ENCODE data around the gene FAM227A. TPM values are rescaled to one million over a fixed set of nuclear protein-coding genes. Genes with fewer than 3 reads are reported as not detected.
A peak's percentile ranks its signal among the peaks of the same experiment; 100 is the strongest.

The FAM227A gene
- total and polyA plus RNA-seq, 2 of the 13 experiments (the other 11 are each of a cell fraction or from before 2014, with no cell fraction given): 1.0 to 1.5 TPM

- no peak for TF ChIP-seq THAP11 (CRISPR knock-in tag; IDR thresholded peaks at IDR 0.05)
- no peak for TF ChIP-seq ZNF878 (CRISPR knock-in tag; IDR thresholded peaks at IDR 0.05)
- no peak for TF ChIP-seq NKX3-1 (CRISPR knock-in tag; IDR thresholded peaks at IDR 0.05)
- no peak for TF ChIP-seq KLF6 (CRISPR knock-in tag; IDR thresholded peaks at IDR 0.05)
- no peak for TF ChIP-seq MAZ (IDR thresholded peaks at IDR 0.05; ENCODE audit: borderline replicate concordance, low read depth, low read length)
- no peak for TF ChIP-seq MAZ (CRISPR knock-in tag; IDR thresholded peaks at IDR 0.05; ENCODE audit: low read depth)
- TF ChIP-seq ZNF432 (CRISPR knock-in tag; IDR thresholded peaks at IDR 0.05; ENCODE audit: borderline replicate concordance): no peak
- no peak for TF ChIP-seq HES4 (CRISPR knock-in tag; IDR thresholded peaks at IDR 0.05; ENCODE audit: borderline replicate concordance)
- TF ChIP-seq FOXK2 (IDR thresholded peaks at IDR 0.05): no peak
- no peak for TF ChIP-seq ZNF879 (CRISPR knock-in tag; IDR thresholded peaks at IDR 0.05)
- TF ChIP-seq CSRNP2 (CRISPR knock-in tag; conservative IDR thresholded peaks at IDR 0.05; ENCODE audit: low read depth): no peak
- no peak for TF ChIP-seq GABPB1 (CRISPR knock-in tag; IDR thresholded peaks at IDR 0.05)
- no peak for TF ChIP-seq PHF21A (CRISPR knock-in tag; IDR thresholded peaks at IDR 0.05)
- TF ChIP-seq ZHX1 (CRISPR knock-in tag; IDR thresholded peaks at IDR 0.05; ENCODE audit: low read depth): no peak
- TF ChIP-seq ZMYM3 (CRISPR knock-in tag; IDR thresholded peaks at IDR 0.05): no peak
- TF ChIP-seq TOE1 (CRISPR knock-in tag; IDR thresholded peaks at IDR 0.05): no peak
- no peak for TF ChIP-seq ZNF775 (CRISPR knock-in tag; IDR thresholded peaks at IDR 0.05; ENCODE audit: borderline replicate concordance)
- Histone ChIP-seq H3K9me3 (ENCODE audit: low read length) (no peaks in the 10 kb centered on the region), H3K9ac (ENCODE audit: insufficient read depth, low read depth, low read length) (peak overlapping the region; percentile 36; the same call in 1 of the 2 replicates), H3K79me2 (ENCODE audit: insufficient read depth, low read length) (no peaks in the 10 kb centered on the region), H3K4me3 (replicated peaks in 1 of 3; ENCODE audit: insufficient read depth in 1 of 3, low read depth in 2 of 3, low read length in 3 of 3) (no peak overlapping the region), H2AFZ (ENCODE audit: low read length) (no peak overlapping the region), H3K36me3 (replicated peaks in 1 of 2; ENCODE audit: control insufficient read depth in 1 of 2, insufficient read depth in 2 of 2, low read length in 2 of 2) (no peaks in the 10 kb centered on the region), H3K27me3 (ENCODE audit: control insufficient read depth in 1 of 2, insufficient read depth in 2 of 2, low read length in 2 of 2) (no peaks in the 10 kb centered on the region), H4K20me1 (ENCODE audit: insufficient read depth, low read length) (no peaks in the 10 kb centered on the region), H3K4me2 (ENCODE audit: low read depth, low read length) (peak overlapping the region; percentile 41), H3K27ac (ENCODE audit: extremely low read length, insufficient read depth, low read length) (no peak overlapping the region), H3K4me1 (ENCODE audit: insufficient read depth, low read length) (peaks cover 13% of the 10 kb centered on the region)
- BruUV-seq (replicated peaks): no TSS peak
- ChIA-PET POLR2A (no interaction called here), CTCF (ENCODE audit: low intra/inter-chr PET ratio, low total read pairs) (no interaction called here)
- 88% methylated on average over 32 of the region's 32 CpGs for WGBS (ENCODE audit: low lambda C conversion rate)
- intact Hi-C loops (cut with micrococcal nuclease; ENCODE audit: unreplicated experiment) (no loop called here), in situ Hi-C loops (cut with HindIII; ENCODE audit: extremely low pct_ligation_motif_present, low pct_unique_long_range_greater_than_20kb) (no loop called here)
- DNase-seq (ENCODE audit: low spot score): no peak
- no peak for FAIRE-seq
- ATAC-seq: no peak
These were observed 86.8 kb downstream of the FAM227A start for GRCh38 chr22:38569181-38569971.

All from HepG2 (cell line).